Stimulated activated CD8-positive, alpha-beta memory T cell treated with anti-CD3 and anti-CD28 coated beads, Interleukin-12 subunit alpha, Interleukin-12 subunit beta, amount 100 ng/mL, for 24 hours (primary cell): ENCODE data around the gene TTYH3.
A peak's percentile ranks its signal among the peaks of the same experiment; 100 is the strongest.

Experiments used
- DNase-seq: peaks from one replicate; pipeline ENCODE4 v3.0.0-alpha.2; 2020; ENCODE audit errors: extremely low read depth

The TTYH3 gene

GRCh38 chr7:2708547-2709310 is 76.9 kb downstream of the TTYH3 start:
- no peak for DNase-seq

DNA sequence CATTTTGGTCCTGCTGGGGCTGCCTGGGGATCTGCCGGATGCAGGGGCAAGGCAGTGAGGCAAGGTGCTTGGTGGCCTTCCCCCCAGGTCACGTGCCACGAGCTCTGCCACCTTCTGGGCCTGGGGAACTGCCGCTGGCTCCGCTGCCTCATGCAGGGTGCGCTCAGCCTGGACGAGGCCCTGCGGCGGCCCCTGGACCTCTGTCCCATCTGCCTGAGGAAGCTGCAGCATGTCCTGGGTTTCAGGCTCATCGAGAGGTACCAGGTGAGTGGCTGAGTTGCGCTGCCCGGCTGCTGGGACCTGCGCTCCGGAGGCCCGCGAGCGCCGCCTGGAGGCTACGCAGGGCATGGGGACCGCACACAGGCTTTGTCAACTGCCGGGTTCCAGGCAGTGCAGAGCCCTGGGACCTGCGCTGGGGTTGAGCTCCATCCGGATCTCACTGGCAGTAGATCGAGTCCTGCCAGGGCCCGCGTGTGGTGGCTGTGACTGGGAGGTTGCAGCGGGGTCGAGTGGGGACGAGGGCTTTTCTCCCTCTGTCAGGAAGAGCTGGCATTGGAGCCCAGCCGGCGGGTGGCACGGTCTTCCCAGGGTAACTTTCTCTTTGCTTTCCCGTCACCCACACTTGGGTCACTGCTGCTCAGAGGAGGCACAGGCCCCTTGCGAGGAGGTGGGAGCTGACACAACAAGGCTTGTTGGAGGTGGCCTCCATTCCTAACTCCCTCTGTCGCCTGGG is 77.9 kb downstream of the TTYH3 start:
- DNase-seq, result peak; percentile 31

GRCh38 chr7:2710286-2710655 is 78.5 kb downstream of the TTYH3 start:
- DNase-seq, result peak; percentile 30

DNA sequence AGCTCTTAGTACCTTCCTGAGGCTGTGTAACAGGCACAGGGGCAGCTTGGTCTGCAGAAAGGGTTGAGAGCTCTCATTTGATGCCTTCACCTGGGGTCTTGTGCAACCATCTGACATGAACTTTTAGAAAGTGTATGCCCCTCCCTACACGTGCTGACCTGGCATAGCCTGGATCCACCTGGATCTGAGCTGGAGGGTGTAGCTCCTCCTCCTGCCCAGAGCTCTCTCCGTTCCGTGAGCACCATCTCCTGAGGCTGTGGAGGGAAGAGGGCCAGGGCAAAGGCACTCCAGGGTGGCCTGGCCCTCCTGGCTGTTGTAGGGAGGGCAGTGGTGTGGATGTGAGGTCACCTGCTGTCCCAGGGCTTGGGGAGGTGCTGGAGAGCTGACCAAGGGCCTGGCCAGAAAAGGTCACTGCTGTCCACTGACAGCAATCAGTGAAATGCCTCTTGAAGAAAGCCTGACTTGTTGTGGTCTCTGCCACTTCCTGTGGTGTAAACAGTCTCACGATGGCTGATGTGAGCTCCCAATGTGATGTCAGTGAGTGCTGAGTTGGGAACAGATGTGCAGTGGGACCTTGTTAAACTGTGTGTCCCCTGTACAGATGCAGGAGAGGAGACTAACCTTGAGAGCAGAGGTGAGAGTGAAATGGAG is 79.2 kb downstream of the TTYH3 start:
- no peak for DNase-seq

DNA sequence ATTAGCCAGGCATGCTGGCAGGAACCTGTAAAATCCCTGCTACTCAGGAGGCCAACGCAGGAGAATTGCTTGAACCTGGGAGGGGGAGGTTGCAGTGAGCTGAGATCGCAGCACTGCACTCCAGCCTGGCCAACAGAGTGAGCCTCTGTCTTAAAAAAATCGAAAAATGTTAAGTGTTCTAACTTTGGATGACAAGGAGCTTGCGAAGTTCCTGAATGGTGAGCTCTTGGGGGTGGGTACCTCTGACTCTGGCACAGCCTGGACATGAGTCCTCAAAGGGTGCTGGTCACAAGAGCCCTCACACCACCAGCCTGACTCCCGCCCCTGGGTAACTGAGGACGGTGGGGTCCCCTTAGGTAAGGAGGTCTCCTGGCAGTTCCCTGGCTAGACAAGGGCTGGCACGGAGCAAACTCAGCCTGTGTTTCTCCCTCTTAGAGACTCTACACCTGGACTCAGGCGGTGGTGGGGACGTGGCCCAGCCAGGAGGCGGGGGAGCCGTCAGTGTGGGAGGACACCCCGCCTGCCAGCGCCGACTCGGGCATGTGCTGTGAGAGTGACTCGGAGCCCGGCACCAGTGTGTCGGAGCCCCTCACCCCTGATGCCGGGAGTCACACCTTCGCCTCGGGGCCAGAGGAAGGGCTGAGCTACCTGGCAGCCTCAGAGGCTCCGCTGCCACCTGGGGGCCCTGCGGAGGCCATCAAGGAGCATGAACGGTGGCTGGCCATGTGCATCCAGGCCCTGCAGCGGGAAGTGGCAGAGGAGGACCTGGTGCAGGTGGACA is 80.3 kb downstream of the TTYH3 start:
- no peak for DNase-seq

- DNase-seq, result no peak
Observed at GRCh38 chr7:2713370-2713769, 81.6 kb downstream of the TTYH3 start.

- no peak for DNase-seq
Observed at GRCh38 chr7:2713978-2714377, 82.2 kb downstream of the TTYH3 start.
